Stimulated activated CD4-positive, alpha-beta T cell treated with anti-CD3 and anti-CD28 coated beads, Interleukin-4, amount 100 ng/mL, for 24 hours (primary cell): ENCODE results near the gene FGD6.
"Not testable (repeated sequence)": the region's sequence is repeated elsewhere in the genome, so short reads cannot be mapped to it uniquely, and the experiment has no call there.

ENCODE experiments used
- DNase-seq: peaks from one replicate; pipeline ENCODE4 v3.0.0-alpha.2; 2020

Gene FGD6

GRCh38 chr12:95118138-95118787 is 99.0 kb downstream of the FGD6 start:
- no peak for DNase-seq

- peak; percentile 71 for DNase-seq
Observed at GRCh38 chr12:95117178-95117599, 100.1 kb downstream of the FGD6 start.

GRCh38 chr12:95116773-95117172 is 100.5 kb downstream of the FGD6 start:
- no peak for DNase-seq

GRCh38 chr12:95116341-95116740 is 100.9 kb downstream of the FGD6 start:
- DNase-seq, result no peak

- no peak for DNase-seq
Observed at GRCh38 chr12:95115641-95116040, 101.6 kb downstream of the FGD6 start.

GRCh38 chr12:95114766-95115405 is 102.4 kb downstream of the FGD6 start:
- DNase-seq, result no peak

- no peak for DNase-seq
Observed at GRCh38 chr12:95107362-95107761, 109.9 kb downstream of the FGD6 start.

- no peak for DNase-seq
Observed at GRCh38 chr12:95105540-95105939, 111.7 kb downstream of the FGD6 start.

GRCh38 chr12:95104919-95105452 is 112.3 kb downstream of the FGD6 start:
- no peak for DNase-seq

- DNase-seq, result peak; percentile 63
Observed at GRCh38 chr12:95102916-95103671, 114.2 kb downstream of the FGD6 start.

- DNase-seq, result not testable (repeated sequence)
Observed at GRCh38 chr12:95101957-95102356, 115.3 kb downstream of the FGD6 start.

GRCh38 chr12:95100264-95101190 is 116.7 kb downstream of the FGD6 start:
- DNase-seq, result no peak

- DNase-seq, result no peak
Observed at GRCh38 chr12:95099270-95099790, 117.9 kb downstream of the FGD6 start.

GRCh38 chr12:95096852-95097251 is 120.4 kb downstream of the FGD6 start:
- no peak for DNase-seq

GRCh38 chr12:95096378-95096777 is 120.9 kb downstream of the FGD6 start:
- no peak for DNase-seq

- DNase-seq, result not testable (repeated sequence)
Observed at GRCh38 chr12:95095866-95096265, 121.4 kb downstream of the FGD6 start.

- no peak for DNase-seq
Observed at GRCh38 chr12:95089462-95089861, 127.8 kb downstream of the FGD6 start.

- no peak for DNase-seq
Observed at GRCh38 chr12:95088379-95088778, 128.9 kb downstream of the FGD6 start.

GRCh38 chr12:95085612-95086011 is 131.7 kb downstream of the FGD6 start:
- DNase-seq, result no peak

GRCh38 chr12:95083938-95084337 is 133.3 kb downstream of the FGD6 start:
- no peak for DNase-seq

GRCh38 chr12:95083471-95083870 is 133.8 kb downstream of the FGD6 start:
- no peak for DNase-seq

GRCh38 chr12:95077341-95077740 is 139.9 kb downstream of the FGD6 start:
- no peak for DNase-seq
